K562 (cell line): ENCODE results near the gene CLIP2. TPM values are rescaled to one million over a fixed set of nuclear protein-coding genes. Genes with fewer than 3 reads are reported as not detected.

Experiments
- CHD2 ChIP-seq: IDR thresholded peaks from 2 replicates; pipeline ENCODE4 v1.6.1; 2011; ENCODE audit warnings: low read depth, low read length
- CTBP1 ChIP-seq: fragments of 450-650 bp; IDR thresholded peaks from 2 replicates; pipeline ENCODE4 v1.6.1; 2016; ENCODE audit warnings: borderline replicate concordance
- FOSL1 ChIP-seq: fragments of 200-800 bp; sonication (Bioruptor generic); conservative IDR thresholded peaks from 2 replicates; pipeline ENCODE4 v1.6.1; 2016; ENCODE audit warnings: missing genetic modification characterization, missing compliant biosample characterization
- GATA2 ChIP-seq: sonication (generic); formaldehyde crosslinking; IDR thresholded peaks from 2 replicates; pipeline ENCODE4 v1.4.0; 2020; ENCODE audit warnings: mild to moderate bottlenecking, missing genetic modification reagents
- ILK ChIP-seq: fragments of 450-650 bp; IDR thresholded peaks from 2 replicates; pipeline ENCODE4 v1.6.1; 2016; ENCODE audit warnings: missing genetic modification characterization, low read depth, mild to moderate bottlenecking, missing compliant biosample characterization, moderate library complexity, borderline replicate concordance
- KAT8 ChIP-seq: fragments of 450-650 bp; IDR thresholded peaks from 2 replicates; pipeline ENCODE4 v1.6.1; 2016; ENCODE audit warnings: low read depth, mild to moderate bottlenecking
- KLF10 ChIP-seq: fragments of 250-450 bp; sonication (Bioruptor Pico); IDR thresholded peaks from 2 replicates; pipeline ENCODE4 v1.6.1; 2021; ENCODE audit warnings: matching md5 sums
- MTA3 ChIP-seq: fragments of 450-650 bp; formaldehyde crosslinking; IDR thresholded peaks from 2 replicates; pipeline ENCODE4 v1.6.1; 2017; ENCODE audit warnings: mild to moderate bottlenecking, borderline replicate concordance
- NCOR1 ChIP-seq: fragments of 450-650 bp; IDR thresholded peaks from 2 replicates; pipeline ENCODE4 v1.6.1; 2016; ENCODE audit warnings: mild to moderate bottlenecking, moderate library complexity
- NR3C1 ChIP-seq: sonication (generic); formaldehyde crosslinking; IDR thresholded peaks from 2 replicates; pipeline ENCODE4 v1.8.1; 2022; ENCODE audit warnings: missing genetic modification reagents
- POLR2B ChIP-seq: fragments of 450-650 bp; IDR thresholded peaks from 2 replicates; pipeline ENCODE4 v1.6.1; 2018; ENCODE audit warnings: low read depth; ENCODE audit not compliant: partially characterized antibody
- PTBP1 ChIP-seq: fragments of 200-400 bp; formaldehyde crosslinking; IDR thresholded peaks from 2 replicates; pipeline ENCODE4 v1.6.1; 2017; ENCODE audit warnings: low read depth, low read length
- SPI1 ChIP-seq: IDR thresholded peaks from 2 replicates; pipeline ENCODE4 v1.6.1; 2011; ENCODE audit warnings: low read depth, low read length, control low read depth, borderline replicate concordance
- SRSF9 ChIP-seq: fragments of 200-400 bp; formaldehyde crosslinking; IDR thresholded peaks from 2 replicates; pipeline ENCODE4 v1.6.1; 2017; ENCODE audit warnings: low read depth, low read length, borderline replicate concordance
- ZC3H4 ChIP-seq: sonication (generic); formaldehyde crosslinking; IDR thresholded peaks from 2 replicates; pipeline ENCODE4 v1.9.0; 2021; ENCODE audit warnings: missing genetic modification reagents, borderline replicate concordance
- ZFP91 ChIP-seq: sonication (generic); formaldehyde crosslinking; IDR thresholded peaks from 2 replicates; pipeline ENCODE4 v1.8.0; 2022; ENCODE audit warnings: mild to moderate bottlenecking, missing genetic modification reagents
- ZNF212 ChIP-seq: fragments of 450-650 bp; formaldehyde crosslinking; IDR thresholded peaks from 2 replicates; pipeline ENCODE4 v1.4.0; 2020; ENCODE audit warnings: mild to moderate bottlenecking
- ZNF75A ChIP-seq: fragments of 450-650 bp; formaldehyde crosslinking; IDR thresholded peaks from 2 replicates; pipeline ENCODE4 v1.4.0; 2020; ENCODE audit warnings: mild to moderate bottlenecking
- polyA plus RNA-seq, 8 experiments: library from polyadenylated mRNA; depleted of rRNA in 4 of 8; stranded (reverse) in 5 of 8; unstranded in 3 of 8; fragments of >200 nt; fragmentation: Nextera tagmentation in 2 of 8; fragmentation: Illumina TruSeq in 1 of 8; extraction: Ambion mirVana in 2 of 8; extraction: Trizol in 1 of 8; gene quantifications; 2 replicates each; pipeline versions ENCODE4 v1.2.1 to v1.2.3, GENCODE V29; 2011 to 2014; ENCODE audit warnings: inconsistent platforms in 1 of 8, missing spikeins in 1 of 8
- total RNA-seq, 7 experiments: library from RNA; depleted of rRNA in 6 of 7; stranded (reverse); fragments of >200 nt in 6 of 7; fragmentation: Illumina TruSeq in 2 of 7; extraction: Trizol in 2 of 7; gene quantifications; 2 replicates each; pipeline versions ENCODE4 v1.2.1 to v1.2.3, GENCODE V29; 2011 to 2021; ENCODE audit warnings: low replicate concordance in 1 of 7
- TF ChIP-seq, protein P1 (sequence below): fragments of 200-600 bp; sonication (generic); IDR thresholded peaks from one replicate; pipeline ENCODE4 v1.6.1; 2012; ENCODE audit warnings: mild to moderate bottlenecking, low read depth, low read length, inconsistent platforms

CLIP2 gene
- total and polyA plus RNA-seq, 9 of the 15 experiments (the other 6 are each of a cell fraction or from before 2014, with no cell fraction given) = 0.07 to 5.4 (median 2.1) TPM

- no peak for TF ChIP-seq ZNF212
- TF ChIP-seq ZNF75A = no peak
- no peak for TF ChIP-seq ZC3H4 (CRISPR knock-in tag)
- TF ChIP-seq PTBP1 = no peak
- no peak for TF ChIP-seq CHD2
- no peak for TF ChIP-seq FOSL1
- no peak for TF ChIP-seq NR3C1 (CRISPR knock-in tag)
- TF ChIP-seq GATA2 (CRISPR knock-in tag) = peak; percentile 36; the same call in 1 of the 2 replicates
- no peak for TF ChIP-seq CTBP1
- TF ChIP-seq ILK (tag) = no peak
- no peak for TF ChIP-seq NCOR1
- no peak for TF ChIP-seq MTA3
- no peak for TF ChIP-seq KLF10 (CRISPR knock-in tag)
- no peak for TF ChIP-seq ZFP91 (CRISPR knock-in tag)
- TF ChIP-seq, protein P1, sequence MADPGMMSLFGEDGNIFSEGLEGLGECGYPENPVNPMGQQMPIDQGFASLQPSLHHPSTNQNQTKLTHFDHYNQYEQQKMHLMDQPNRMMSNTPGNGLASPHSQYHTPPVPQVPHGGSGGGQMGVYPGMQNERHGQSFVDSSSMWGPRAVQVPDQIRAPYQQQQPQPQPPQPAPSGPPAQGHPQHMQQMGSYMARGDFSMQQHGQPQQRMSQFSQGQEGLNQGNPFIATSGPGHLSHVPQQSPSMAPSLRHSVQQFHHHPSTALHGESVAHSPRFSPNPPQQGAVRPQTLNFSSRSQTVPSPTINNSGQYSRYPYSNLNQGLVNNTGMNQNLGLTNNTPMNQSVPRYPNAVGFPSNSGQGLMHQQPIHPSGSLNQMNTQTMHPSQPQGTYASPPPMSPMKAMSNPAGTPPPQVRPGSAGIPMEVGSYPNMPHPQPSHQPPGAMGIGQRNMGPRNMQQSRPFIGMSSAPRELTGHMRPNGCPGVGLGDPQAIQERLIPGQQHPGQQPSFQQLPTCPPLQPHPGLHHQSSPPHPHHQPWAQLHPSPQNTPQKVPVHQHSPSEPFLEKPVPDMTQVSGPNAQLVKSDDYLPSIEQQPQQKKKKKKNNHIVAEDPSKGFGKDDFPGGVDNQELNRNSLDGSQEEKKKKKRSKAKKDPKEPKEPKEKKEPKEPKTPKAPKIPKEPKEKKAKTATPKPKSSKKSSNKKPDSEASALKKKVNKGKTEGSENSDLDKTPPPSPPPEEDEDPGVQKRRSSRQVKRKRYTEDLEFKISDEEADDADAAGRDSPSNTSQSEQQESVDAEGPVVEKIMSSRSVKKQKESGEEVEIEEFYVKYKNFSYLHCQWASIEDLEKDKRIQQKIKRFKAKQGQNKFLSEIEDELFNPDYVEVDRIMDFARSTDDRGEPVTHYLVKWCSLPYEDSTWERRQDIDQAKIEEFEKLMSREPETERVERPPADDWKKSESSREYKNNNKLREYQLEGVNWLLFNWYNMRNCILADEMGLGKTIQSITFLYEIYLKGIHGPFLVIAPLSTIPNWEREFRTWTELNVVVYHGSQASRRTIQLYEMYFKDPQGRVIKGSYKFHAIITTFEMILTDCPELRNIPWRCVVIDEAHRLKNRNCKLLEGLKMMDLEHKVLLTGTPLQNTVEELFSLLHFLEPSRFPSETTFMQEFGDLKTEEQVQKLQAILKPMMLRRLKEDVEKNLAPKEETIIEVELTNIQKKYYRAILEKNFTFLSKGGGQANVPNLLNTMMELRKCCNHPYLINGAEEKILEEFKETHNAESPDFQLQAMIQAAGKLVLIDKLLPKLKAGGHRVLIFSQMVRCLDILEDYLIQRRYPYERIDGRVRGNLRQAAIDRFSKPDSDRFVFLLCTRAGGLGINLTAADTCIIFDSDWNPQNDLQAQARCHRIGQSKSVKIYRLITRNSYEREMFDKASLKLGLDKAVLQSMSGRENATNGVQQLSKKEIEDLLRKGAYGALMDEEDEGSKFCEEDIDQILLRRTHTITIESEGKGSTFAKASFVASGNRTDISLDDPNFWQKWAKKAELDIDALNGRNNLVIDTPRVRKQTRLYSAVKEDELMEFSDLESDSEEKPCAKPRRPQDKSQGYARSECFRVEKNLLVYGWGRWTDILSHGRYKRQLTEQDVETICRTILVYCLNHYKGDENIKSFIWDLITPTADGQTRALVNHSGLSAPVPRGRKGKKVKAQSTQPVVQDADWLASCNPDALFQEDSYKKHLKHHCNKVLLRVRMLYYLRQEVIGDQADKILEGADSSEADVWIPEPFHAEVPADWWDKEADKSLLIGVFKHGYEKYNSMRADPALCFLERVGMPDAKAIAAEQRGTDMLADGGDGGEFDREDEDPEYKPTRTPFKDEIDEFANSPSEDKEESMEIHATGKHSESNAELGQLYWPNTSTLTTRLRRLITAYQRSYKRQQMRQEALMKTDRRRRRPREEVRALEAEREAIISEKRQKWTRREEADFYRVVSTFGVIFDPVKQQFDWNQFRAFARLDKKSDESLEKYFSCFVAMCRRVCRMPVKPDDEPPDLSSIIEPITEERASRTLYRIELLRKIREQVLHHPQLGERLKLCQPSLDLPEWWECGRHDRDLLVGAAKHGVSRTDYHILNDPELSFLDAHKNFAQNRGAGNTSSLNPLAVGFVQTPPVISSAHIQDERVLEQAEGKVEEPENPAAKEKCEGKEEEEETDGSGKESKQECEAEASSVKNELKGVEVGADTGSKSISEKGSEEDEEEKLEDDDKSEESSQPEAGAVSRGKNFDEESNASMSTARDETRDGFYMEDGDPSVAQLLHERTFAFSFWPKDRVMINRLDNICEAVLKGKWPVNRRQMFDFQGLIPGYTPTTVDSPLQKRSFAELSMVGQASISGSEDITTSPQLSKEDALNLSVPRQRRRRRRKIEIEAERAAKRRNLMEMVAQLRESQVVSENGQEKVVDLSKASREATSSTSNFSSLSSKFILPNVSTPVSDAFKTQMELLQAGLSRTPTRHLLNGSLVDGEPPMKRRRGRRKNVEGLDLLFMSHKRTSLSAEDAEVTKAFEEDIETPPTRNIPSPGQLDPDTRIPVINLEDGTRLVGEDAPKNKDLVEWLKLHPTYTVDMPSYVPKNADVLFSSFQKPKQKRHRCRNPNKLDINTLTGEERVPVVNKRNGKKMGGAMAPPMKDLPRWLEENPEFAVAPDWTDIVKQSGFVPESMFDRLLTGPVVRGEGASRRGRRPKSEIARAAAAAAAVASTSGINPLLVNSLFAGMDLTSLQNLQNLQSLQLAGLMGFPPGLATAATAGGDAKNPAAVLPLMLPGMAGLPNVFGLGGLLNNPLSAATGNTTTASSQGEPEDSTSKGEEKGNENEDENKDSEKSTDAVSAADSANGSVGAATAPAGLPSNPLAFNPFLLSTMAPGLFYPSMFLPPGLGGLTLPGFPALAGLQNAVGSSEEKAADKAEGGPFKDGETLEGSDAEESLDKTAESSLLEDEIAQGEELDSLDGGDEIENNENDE = no peak
- TF ChIP-seq POLR2B = no peak
- TF ChIP-seq SRSF9 = no peak
- TF ChIP-seq KAT8 = no peak
- peak; percentile 56; the same call in 1 of the 2 replicates for TF ChIP-seq SPI1
Observed at GRCh38 chr7:74412056-74412455, 122.8 kb downstream of the CLIP2 start (continued).
